Neutrophil (primary cell): Measurements from ENCODE around the gene CITED2.

Experiments
- H3K27ac ChIP-seq: fragments of 200-600 bp; sonication (generic); 2 replicates; pipeline ENCODE4 v1.5.1; 2016; ENCODE audit warnings: mild to moderate bottlenecking, moderate library complexity
- H3K27me3 ChIP-seq: fragments of 200-600 bp; sonication (generic); 2 replicates; pipeline ENCODE4 v1.6.0; 2016; ENCODE audit warnings: mild to moderate bottlenecking
- H3K36me3 ChIP-seq: fragments of 200-600 bp; sonication (generic); 2 replicates; pipeline ENCODE4 v1.5.1; 2017
- H3K4me1 ChIP-seq, 2 experiments: fragments of 200-600 bp in 1 of 2; sonication (generic) in 1 of 2; 1 replicate in 1 of 2; 2 replicates in 1 of 2; pipeline versions ENCODE4 v1.5.1 to v1.6.1; 2013 to 2016; ENCODE audit warnings: low read depth in 1 of 2, low read length in 1 of 2, mild to moderate bottlenecking in 1 of 2, moderate library complexity in 1 of 2; ENCODE audit not compliant: control insufficient read depth in 1 of 2, insufficient read depth in 1 of 2
- H3K4me3 ChIP-seq, 2 experiments: fragments of 200-600 bp in 1 of 2; sonication (generic) in 1 of 2; 1 replicate in 1 of 2; 2 replicates in 1 of 2; pipeline ENCODE4 v1.5.1; 2013 to 2016; ENCODE audit warnings: low read depth in 1 of 2, low read length in 1 of 2, mild to moderate bottlenecking in 1 of 2, moderate library complexity in 1 of 2
- H3K9me3 ChIP-seq: fragments of 200-600 bp; sonication (generic); 2 replicates; pipeline ENCODE4 v1.5.1; 2016
- CTCF ChIP-seq: fragments of 200-600 bp; sonication (generic); IDR thresholded peaks from 2 replicates; pipeline ENCODE4 v1.5.1; 2016; ENCODE audit warnings: antibody characterized with exemption

The CITED2 gene

GRCh38 chr6:139361211-139361610 is 13.2 kb downstream of the CITED2 start:
- TF ChIP-seq CTCF: no peak
- H3K27ac ChIP-seq: no peak overlapping the region
- no peaks in the 10 kb centered on the region for H3K36me3 ChIP-seq
- H3K27me3 ChIP-seq: no peaks in the 10 kb centered on the region
- H3K9me3 ChIP-seq: no peaks in the 10 kb centered on the region
- peaks cover 4 to 6% of the 10 kb centered on the region in 2 experiments for H3K4me1 ChIP-seq
- no peak overlapping the region for H3K4me3 ChIP-seq

GRCh38 chr6:139356924-139357323 is 17.5 kb downstream of the CITED2 start:
- Histone ChIP-seq H3K9me3 (no peaks in the 10 kb centered on the region), H3K36me3 (no peaks in the 10 kb centered on the region), H3K27ac (no peak overlapping the region), H3K27me3 (no peaks in the 10 kb centered on the region), H3K4me3 (no peak overlapping the region), H3K4me1 (no peaks in the 10 kb centered on the region)
- no peak for TF ChIP-seq CTCF

GRCh38 chr6:139355777-139356445 is 18.5 kb downstream of the CITED2 start:
- H3K4me3 ChIP-seq: no peak overlapping the region
- H3K36me3 ChIP-seq: no peaks in the 10 kb centered on the region
- H3K27ac ChIP-seq: no peak overlapping the region
- H3K9me3 ChIP-seq: no peaks in the 10 kb centered on the region
- no peak for TF ChIP-seq CTCF
- no peaks in the 10 kb centered on the region for H3K27me3 ChIP-seq
- no peaks in the 10 kb centered on the region for H3K4me1 ChIP-seq

- Histone ChIP-seq H3K27me3 (no peaks in the 10 kb centered on the region), H3K9me3 (no peaks in the 10 kb centered on the region), H3K4me3 (no peak overlapping the region), H3K27ac (no peak overlapping the region), H3K36me3 (no peaks in the 10 kb centered on the region), H3K4me1 (no peaks in the 10 kb centered on the region)
- TF ChIP-seq CTCF: no peak
Observed at GRCh38 chr6:139355172-139355571, 19.3 kb downstream of the CITED2 start.

GRCh38 chr6:139354189-139354588 is 20.3 kb downstream of the CITED2 start:
- no peaks in the 10 kb centered on the region for H3K36me3 ChIP-seq
- no peaks in the 10 kb centered on the region for H3K27me3 ChIP-seq
- H3K4me1 ChIP-seq: no peaks in the 10 kb centered on the region
- no peaks in the 10 kb centered on the region for H3K9me3 ChIP-seq
- H3K4me3 ChIP-seq: no peak overlapping the region
- no peak overlapping the region for H3K27ac ChIP-seq
- no peak for TF ChIP-seq CTCF
